K562 (cell line): ENCODE measurements around the gene SPINK8. TPM values are rescaled to one million over a fixed set of nuclear protein-coding genes. Genes with fewer than 3 reads are reported as not detected.
"Not testable (repeated sequence)": the region's sequence is repeated elsewhere in the genome, so short reads cannot be mapped to it uniquely, and the experiment has no call there.

Experiments
- ATAC-seq: fragments of 200-7000 bp; cut with Tn5 transposase; 3 replicates; pipeline ENCODE4 v1.9.1; 2020; ENCODE audit warnings: moderate library complexity
- BruUV-seq: library from RNA; stranded (reverse); fragments of 400-500 nt; replicated peaks from 2 replicates; lab custom pipeline; 2021; lab: Mats Ljungman, UMichigan
- CTCF ChIA-PET: fragments of 300-600 bp; formaldehyde crosslinking; extraction: SDS; loops from one replicate; lab custom pipeline; 2021; ENCODE audit warnings: low intra/inter-chr PET ratio; lab: Yijun Ruan, JAX
- POLR2A ChIA-PET: fragments of 300-600, 350-650 bp; sonication (Branson Sonifier 250); formaldehyde crosslinking; extraction: SDS; loops from one replicate; lab custom pipeline; 2021; ENCODE audit warnings: antibody characterized with exemption, inconsistent platforms; lab: Yijun Ruan, JAX
- DNase-seq, 4 experiments: peaks; one replicate each; pipeline versions ENCODE4 v3.0.0 to v3.0.0-alpha.2; 2011 to 2018; ENCODE audit warnings: low spot score in 3 of 4, mixed read lengths in 3 of 4; ENCODE audit errors: extremely low read depth in 1 of 4
- FAIRE-seq: peaks from 2 replicates; lab custom pipeline; 2011; peaks lifted over from hg19 to GRCh38; lab: Jason Lieb, UNC
- H2AFZ ChIP-seq: 2 replicates; pipeline ENCODE4 v1.6.0; 2011; ENCODE audit warnings: low read depth, low read length, control low read depth, inconsistent platforms
- H3K27ac ChIP-seq: fragments of 200-600 bp; 3 replicates; pipeline ENCODE4 v1.8.0; 2011; ENCODE audit warnings: low read depth, mild to moderate bottlenecking, control low read depth, inconsistent platforms, low read length, moderate library complexity, mixed read lengths; ENCODE audit errors: extremely low read depth
- H3K27me3 ChIP-seq, 2 experiments: fragments of 300-600 bp in 1 of 2; 2 replicates in 1 of 2; 3 replicates in 1 of 2; pipeline versions ENCODE4 v1.6.0 to v1.8.0; 2011; ENCODE audit warnings: inconsistent platforms in 2 of 2, low read length in 2 of 2, mild to moderate bottlenecking in 1 of 2, mixed read lengths in 1 of 2, moderate library complexity in 1 of 2; ENCODE audit not compliant: control insufficient read depth in 2 of 2, insufficient read depth in 2 of 2
- H3K36me3 ChIP-seq: fragments of 300-600 bp; 3 replicates; pipeline ENCODE4 v1.8.0; 2011; ENCODE audit warnings: mild to moderate bottlenecking, low read length, inconsistent platforms; ENCODE audit not compliant: control insufficient read depth, insufficient read depth
- H3K4me1 ChIP-seq, 2 experiments: fragments of 200-600 bp in 1 of 2; replicated peaks in 1 of 2; 2 replicates in 1 of 2; 3 replicates in 1 of 2; pipeline versions ENCODE4 v1.5.1 to v1.8.0; 2011; ENCODE audit warnings: inconsistent platforms in 2 of 2, low read length in 2 of 2, mild to moderate bottlenecking in 1 of 2, mixed read lengths in 1 of 2, moderate library complexity in 1 of 2; ENCODE audit not compliant: control insufficient read depth in 2 of 2, insufficient read depth in 2 of 2
- H3K4me2 ChIP-seq: 2 replicates; pipeline ENCODE4 v1.6.1; 2011; ENCODE audit warnings: low read length, control low read depth, inconsistent platforms, mixed read lengths; ENCODE audit not compliant: insufficient read depth
- H3K4me3 ChIP-seq: fragments of 200-600 bp; sonication (generic), shearing (Covaris generic); 2 replicates; pipeline ENCODE4 v1.5.1; 2016; ENCODE audit warnings: control low read depth, inconsistent platforms
- H3K79me2 ChIP-seq: fragments of 200-600 bp; 3 replicates; pipeline ENCODE4 v1.8.0; 2011; ENCODE audit warnings: low read length, inconsistent platforms; ENCODE audit not compliant: control insufficient read depth, insufficient read depth
- H3K9ac ChIP-seq, 2 experiments: 2 replicates each; pipeline versions ENCODE4 v1.6.0 to v1.6.1; 2011; ENCODE audit warnings: low read depth in 2 of 2, low read length in 2 of 2, control low read depth in 1 of 2, inconsistent platforms in 1 of 2, mild to moderate bottlenecking in 1 of 2, mixed read lengths in 1 of 2; ENCODE audit not compliant: insufficient read depth in 1 of 2
- H3K9me1 ChIP-seq: one replicate; pipeline ENCODE4 v1.6.0; 2011; ENCODE audit warnings: inconsistent platforms, mild to moderate bottlenecking, low read length, moderate library complexity; ENCODE audit not compliant: control insufficient read depth, insufficient read depth
- H3K9me3 ChIP-seq: replicated peaks from 2 replicates; pipeline ENCODE4 v1.5.1; 2011; ENCODE audit warnings: low read depth, low read length, inconsistent platforms; ENCODE audit not compliant: control insufficient read depth, insufficient read depth
- H4K20me1 ChIP-seq: replicated peaks from 2 replicates; pipeline ENCODE4 v1.6.1; 2011; ENCODE audit warnings: low read length, inconsistent platforms, mixed read lengths; ENCODE audit not compliant: control insufficient read depth, insufficient read depth
- MAFG ChIP-seq: fragments of 450-650 bp; conservative IDR thresholded peaks from 2 replicates; pipeline ENCODE4 v1.6.1; 2016; ENCODE audit warnings: missing genetic modification characterization, missing compliant biosample characterization
- MTA2 ChIP-seq: fragments of 450-650 bp; IDR thresholded peaks from 2 replicates; pipeline ENCODE4 v1.6.1; 2016; ENCODE audit warnings: low read depth
- NELFE ChIP-seq: IDR thresholded peaks from 2 replicates; pipeline ENCODE4 v1.6.1; 2011; ENCODE audit warnings: mild to moderate bottlenecking; ENCODE audit not compliant: insufficient read depth, insufficient read length
- NFYB ChIP-seq: IDR thresholded peaks from 2 replicates; pipeline ENCODE4 v1.6.1; 2011; ENCODE audit warnings: mild to moderate bottlenecking, moderate library complexity; ENCODE audit not compliant: insufficient read length; ENCODE audit errors: extremely low read depth
- RBM39 ChIP-seq: fragments of 200-400 bp; formaldehyde crosslinking; optimal IDR thresholded peaks from 2 replicates; pipeline ENCODE3; 2018; ENCODE audit warnings: low read depth, low read length
- SRF ChIP-seq, 2 experiments: fragments of 250-450, 450-650 bp in 1 of 2; sonication (Bioruptor Pico) in 1 of 2; sonication (generic) in 1 of 2; formaldehyde crosslinking; IDR thresholded peaks; 2 replicates each; pipeline versions ENCODE4 v1.5.0 to v1.5.1; 2020 to 2022; ENCODE audit warnings: mild to moderate bottlenecking in 1 of 2, missing genetic modification reagents in 1 of 2
- SRSF7 ChIP-seq: fragments of 200-400 bp; formaldehyde crosslinking; optimal IDR thresholded peaks from 2 replicates; pipeline ENCODE3; 2017; ENCODE audit warnings: mild to moderate bottlenecking, low read depth, low read length
- ZFP36 ChIP-seq: fragments of 150-350 bp; IDR thresholded peaks from 2 replicates; pipeline ENCODE4 v1.6.1; 2018; ENCODE audit warnings: low read length, low read depth; ENCODE audit not compliant: partially characterized antibody
- ZNF121 ChIP-seq: sonication (generic); formaldehyde crosslinking; conservative IDR thresholded peaks from 2 replicates; pipeline ENCODE4 v1.8.0; 2022; ENCODE audit warnings: missing genetic modification reagents
- WGBS: fragments of 100-300 bp; shearing (Covaris generic); methylation state at CpG from one replicate; pipeline ENCODE4 v1.1.6; 2016; ENCODE audit warnings: low coverage, mixed read lengths; ENCODE audit not compliant: insufficient coverage; ENCODE audit errors: missing lambda C conversion rate; 5-methylcytosine and 5-hydroxymethylcytosine counted together
- in situ Hi-C: fragments of 300-500 bp; cut with MboI; formaldehyde crosslinking; loops from 4 replicates; pipeline ENCODE4 v1.15.0; 2018; ENCODE audit warnings: inconsistent platforms, mixed read lengths
- intact Hi-C: fragments of 100-400 bp; cut with micrococcal nuclease; formaldehyde crosslinking; loops from 2 replicates; pipeline ENCODE4 v1.14.2; 2022
- polyA plus RNA-seq, 8 experiments: library from polyadenylated mRNA; depleted of rRNA in 4 of 8; stranded (reverse) in 5 of 8; unstranded in 3 of 8; fragments of >200 nt; fragmentation: Nextera tagmentation in 2 of 8; fragmentation: Illumina TruSeq in 1 of 8; extraction: Ambion mirVana in 2 of 8; extraction: Trizol in 1 of 8; gene quantifications; 2 replicates each; pipeline versions ENCODE4 v1.2.1 to v1.2.3, GENCODE V29; 2011 to 2014; ENCODE audit warnings: inconsistent platforms in 1 of 8, missing spikeins in 1 of 8
- total RNA-seq, 7 experiments: library from RNA; depleted of rRNA in 6 of 7; stranded (reverse); fragments of >200 nt in 6 of 7; fragmentation: Illumina TruSeq in 2 of 7; extraction: Trizol in 2 of 7; gene quantifications; 2 replicates each; pipeline versions ENCODE4 v1.2.1 to v1.2.3, GENCODE V29; 2011 to 2021; ENCODE audit warnings: low replicate concordance in 1 of 7

SPINK8 gene
- total and polyA plus RNA-seq, 9 of the 15 experiments (the other 6 are each of a cell fraction or from before 2014, with no cell fraction given) = not detected

DNA sequence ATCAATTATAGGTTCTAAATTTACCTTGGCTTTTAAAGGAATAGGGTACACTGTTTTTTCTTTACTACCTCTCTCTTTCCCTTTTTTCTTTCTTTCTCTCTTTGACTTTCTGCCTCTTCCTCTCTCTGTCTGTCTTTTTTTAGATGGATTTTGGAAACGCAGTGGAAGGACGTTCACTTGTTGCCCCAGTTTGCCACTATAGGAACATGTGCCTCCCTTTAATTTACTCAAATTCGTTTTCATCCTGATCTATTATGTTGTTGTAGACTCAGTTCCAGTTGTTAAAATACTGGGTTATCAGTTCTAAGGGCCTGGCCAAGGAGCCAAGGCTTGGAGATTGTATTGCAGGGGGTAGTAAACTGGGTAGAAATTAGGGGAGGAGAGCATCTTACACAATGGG lies 1.1 kb upstream of the SPINK8 start (continued):
- TF ChIP-seq NELFE (no peak), NFYB (no peak), SRSF7 (no peak), MAFG (no peak), RBM39 (no peak), ZFP36 (peak; percentile 16), MTA2 (no peak), SRF (CRISPR knock-in tag; IDR thresholded peaks at IDR 0.05) (no peak), ZNF121 (CRISPR knock-in tag) (no peak)
- TF ChIP-seq, all 486 proteins: peak for 4

DNA sequence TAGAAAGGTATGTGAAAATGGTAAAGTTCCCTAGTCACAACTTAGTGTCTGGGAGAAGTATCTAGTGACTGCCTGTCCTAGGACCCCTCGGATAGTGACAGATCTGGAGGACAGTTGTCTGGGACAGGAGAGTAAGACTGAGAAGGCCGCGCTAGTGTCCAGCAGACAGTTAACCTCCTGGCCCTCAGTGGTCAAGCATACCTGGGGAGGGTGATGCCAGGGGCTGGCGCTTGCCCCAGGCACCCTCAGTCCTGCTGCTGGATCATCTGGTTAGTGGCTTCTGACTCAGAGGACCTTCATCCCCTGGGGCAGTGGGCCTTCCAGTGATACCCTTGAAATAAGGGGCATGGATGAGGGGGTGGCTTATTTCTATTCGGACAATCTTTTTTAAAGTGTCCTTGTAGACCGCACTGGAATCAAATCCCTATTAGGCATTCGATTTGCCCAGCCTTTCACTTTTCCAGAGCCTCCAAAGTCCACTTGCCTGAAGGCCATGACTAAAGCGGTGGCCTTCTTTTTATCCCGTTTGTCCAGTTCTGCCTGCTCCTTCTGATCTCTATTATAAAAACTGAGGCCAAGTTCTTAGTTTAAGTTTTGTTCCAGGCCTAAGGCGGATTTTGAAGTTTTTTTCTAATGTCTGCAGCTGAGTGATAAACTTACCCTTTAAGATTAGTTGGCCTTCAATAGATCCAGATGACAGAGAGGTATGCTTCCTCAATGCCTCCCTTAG lies 1.6 kb downstream of the SPINK8 start:
- intact Hi-C loops, H3K36me3 ChIP-seq, H3K4me2 ChIP-seq, H3K9ac ChIP-seq, H3K79me2 ChIP-seq, CTCF ChIA-PET, H4K20me1 ChIP-seq, H3K27ac ChIP-seq, H3K9me3 ChIP-seq, H3K27me3 ChIP-seq, FAIRE-seq, H2AFZ ChIP-seq, H3K4me3 ChIP-seq, H3K9me1 ChIP-seq, ATAC-seq, H3K4me1 ChIP-seq, DNase-seq, in situ Hi-C loops, BruUV-seq: not testable (repeated sequence)
- 26% methylated on average over 9 of the region's 10 CpGs for WGBS
- POLR2A ChIA-PET = interaction anchor here (0.7 kb wide), 1 partner anchor 26 kb away, joined by 4 read pairs; no protein-coding TSS in a partner anchor
